HL-60 (cell line): ENCODE data around the gene CRYM.

Experiments
- CTCF ChIP-seq: IDR thresholded peaks from one replicate; pipeline ENCODE4 v1.5.1; 2011; ENCODE audit warnings: low read length, control low read depth, inconsistent platforms; ENCODE audit not compliant: insufficient read depth
- GABPA ChIP-seq: IDR thresholded peaks from 2 replicates; pipeline ENCODE4 v1.6.1; 2012; ENCODE audit warnings: low read depth
- POLR2AphosphoS5 ChIP-seq: IDR thresholded peaks from 2 replicates; pipeline ENCODE4 v1.6.1; 2012; ENCODE audit warnings: low read depth
- REST ChIP-seq: IDR thresholded peaks from 2 replicates; pipeline ENCODE4 v1.6.1; 2012; ENCODE audit warnings: low read depth; ENCODE audit not compliant: insufficient replicate concordance
- SPI1 ChIP-seq: IDR thresholded peaks from 2 replicates; pipeline ENCODE4 v1.6.1; 2012; ENCODE audit warnings: low read depth, mild to moderate bottlenecking, borderline replicate concordance

DNA sequence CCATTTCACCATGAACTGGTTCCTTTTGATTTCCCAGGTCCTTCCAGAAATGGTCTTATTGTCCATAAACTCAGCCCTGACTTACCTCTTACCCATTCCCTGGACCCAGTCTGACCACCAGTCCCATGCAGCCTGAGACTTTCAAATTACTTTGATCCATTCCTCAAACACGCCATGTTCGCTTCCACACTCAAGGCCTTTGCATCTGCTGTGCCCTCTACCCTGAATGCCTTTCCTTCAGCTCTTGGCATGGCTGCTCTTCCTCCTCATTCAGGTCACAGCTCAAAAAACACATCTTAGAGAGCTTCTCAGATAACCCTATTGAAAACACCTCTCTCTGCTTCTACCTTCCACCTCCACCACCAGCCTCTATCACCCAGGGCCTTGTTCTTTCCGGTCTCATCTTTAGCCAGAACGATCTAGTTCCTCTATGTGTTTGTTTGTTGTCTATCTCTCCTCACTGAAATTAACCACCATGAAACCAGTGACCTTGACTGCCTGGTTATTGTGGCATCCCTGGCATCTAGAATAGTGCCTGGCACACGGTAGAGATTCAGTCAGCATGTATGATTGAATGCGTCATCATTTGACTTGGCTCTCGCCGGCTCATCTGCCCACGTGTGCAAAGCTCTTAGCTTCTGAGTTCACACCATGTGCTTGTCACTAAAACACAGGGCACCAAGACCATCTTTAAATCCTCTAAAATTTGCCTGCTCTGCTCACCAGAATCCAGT lies 12.8 kb downstream of the CRYM start:
- no peak for TF ChIP-seq CTCF
- TF ChIP-seq GABPA = no peak
- TF ChIP-seq POLR2AphosphoS5 = no peak
- no peak for TF ChIP-seq REST
- TF ChIP-seq SPI1 = no peak
